Stimulated activated naive B cell treated with anti-CD40 and anti-IgM and Interleukin-4, amounts not matched to agents 10 μg/mL and 1 μg/mL and 100 μg/mL, for 72 hours (primary cell): ENCODE results near the gene GCLM.
"Not testable (repeated sequence)": the region's sequence is repeated elsewhere in the genome, so short reads cannot be mapped to it uniquely, and the experiment has no call there.

ENCODE experiments used
- ATAC-seq, 2 donors: fragments of 150-1000 bp; cut with Tn5 transposase; replicated peaks; 2 replicates each; pipeline ENCODE4 v1.10.0; 2021; ENCODE audit warnings: moderate library complexity in 1 of 2
- DNase-seq: peaks from one replicate; pipeline ENCODE4 v3.0.0; 2021
- H3K27ac Mint-ChIP-seq: one replicate; pipeline ENCODE4 v1.8.0; 2022; ENCODE audit warnings: mild to moderate bottlenecking, mixed read lengths
- H3K27me3 Mint-ChIP-seq, 2 donors: one replicate each; pipeline ENCODE4 v1.8.0; 2022; ENCODE audit warnings: mixed read lengths in 2 of 2
- H3K36me3 Mint-ChIP-seq, 2 donors: one replicate each; pipeline ENCODE4 v1.8.0; 2022; ENCODE audit warnings: mixed read lengths in 2 of 2, mild to moderate bottlenecking in 1 of 2
- H3K4me1 Mint-ChIP-seq, 2 donors: one replicate each; pipeline ENCODE4 v1.8.0; 2022; ENCODE audit warnings: mixed read lengths in 2 of 2, mild to moderate bottlenecking in 1 of 2
- H3K4me3 Mint-ChIP-seq, 2 donors: one replicate each; pipeline ENCODE4 v1.8.0; 2022; ENCODE audit warnings: mild to moderate bottlenecking in 2 of 2, mixed read lengths in 2 of 2, moderate library complexity in 1 of 2
- H3K9me3 Mint-ChIP-seq, 2 donors: one replicate each; pipeline ENCODE4 v1.8.0; 2022; ENCODE audit warnings: mixed read lengths in 2 of 2, mild to moderate bottlenecking in 1 of 2

Gene GCLM, protein sequence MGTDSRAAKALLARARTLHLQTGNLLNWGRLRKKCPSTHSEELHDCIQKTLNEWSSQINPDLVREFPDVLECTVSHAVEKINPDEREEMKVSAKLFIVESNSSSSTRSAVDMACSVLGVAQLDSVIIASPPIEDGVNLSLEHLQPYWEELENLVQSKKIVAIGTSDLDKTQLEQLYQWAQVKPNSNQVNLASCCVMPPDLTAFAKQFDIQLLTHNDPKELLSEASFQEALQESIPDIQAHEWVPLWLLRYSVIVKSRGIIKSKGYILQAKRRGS

DNA sequence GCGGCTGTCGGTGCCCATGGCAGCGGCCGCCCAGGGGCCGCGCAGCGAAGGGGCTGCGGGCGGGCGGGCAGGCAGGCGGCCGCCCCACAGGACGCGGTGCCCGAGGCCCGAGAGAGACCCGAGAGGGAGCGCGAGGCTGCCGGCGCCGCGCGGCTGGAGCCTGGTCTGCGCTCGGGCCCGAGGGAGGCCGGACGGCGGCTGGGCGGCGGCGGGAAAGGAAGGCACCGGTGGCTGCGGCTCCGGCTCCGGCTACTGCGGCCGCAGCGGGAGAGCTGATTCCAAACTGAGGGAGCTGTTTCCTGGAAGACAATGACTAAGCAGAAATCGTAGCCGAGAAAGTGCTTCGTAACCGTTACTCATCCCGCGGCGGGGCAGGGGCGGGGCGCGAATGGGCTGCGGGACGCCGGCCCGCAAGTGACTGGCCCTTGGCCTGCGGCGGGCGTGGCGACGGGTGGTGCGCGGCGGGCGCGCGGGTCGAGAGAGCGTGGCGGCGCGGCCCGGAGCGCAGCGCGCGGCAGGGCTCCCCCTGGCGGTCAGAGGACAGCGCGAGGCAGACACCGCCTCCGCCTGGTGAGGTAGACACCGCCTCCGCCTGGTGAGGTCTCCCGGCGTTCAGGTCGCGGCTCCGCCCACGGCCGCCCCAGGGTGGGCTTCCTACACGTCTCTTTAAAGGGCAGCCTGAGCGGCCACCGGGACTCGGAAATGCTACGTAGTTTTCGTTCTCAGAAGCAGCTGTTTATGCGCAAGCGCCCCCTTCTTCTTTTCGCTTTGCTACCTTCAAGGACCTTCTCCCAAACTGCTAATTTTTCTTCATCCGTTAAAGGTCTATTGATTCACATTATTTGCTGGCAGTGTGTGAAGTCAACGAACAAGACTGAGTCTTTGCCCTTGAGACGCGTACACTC, at the start of gene GCLM:
GCLM (minus strand) TSS at position 285 of the 905 bp plus-strand sequence; CDS start at position 18, 267 bp downstream.
- peak; percentile 88 for DNase-seq
- H3K27me3 Mint-ChIP-seq = peaks cover 0 to 11% of the 10 kb centered on the region in 2 donors
- H3K4me3 Mint-ChIP-seq = peak within 1 kb of the TSS; percentile 82 to 86
- peaks cover 17 to 20% of the 10 kb centered on the region in 2 donors for H3K4me1 Mint-ChIP-seq
- H3K36me3 Mint-ChIP-seq = no peaks in the 10 kb centered on the region
- H3K9me3 Mint-ChIP-seq = peaks cover 2 to 6% of the 10 kb centered on the region in 2 donors
- ATAC-seq = peak; percentile 91 to 94
- H3K27ac Mint-ChIP-seq = peak within 1 kb of the TSS; percentile 91

- Mint-ChIP-seq H3K27ac (no peak overlapping the region), H3K36me3 (peaks cover 2 to 19% of the 10 kb centered on the region in 2 donors), H3K4me3 (no peak overlapping the region), H3K27me3 (peaks cover 14 to 26% of the 10 kb centered on the region in 2 donors), H3K9me3 (peaks cover 20 to 28% of the 10 kb centered on the region in 2 donors), H3K4me1 (no peaks in the 10 kb centered on the region)
- no peak for ATAC-seq
- no peak for DNase-seq
These were observed 49.5 kb upstream of the GCLM start for GRCh38 chr1:93958726-93959100.

DNA sequence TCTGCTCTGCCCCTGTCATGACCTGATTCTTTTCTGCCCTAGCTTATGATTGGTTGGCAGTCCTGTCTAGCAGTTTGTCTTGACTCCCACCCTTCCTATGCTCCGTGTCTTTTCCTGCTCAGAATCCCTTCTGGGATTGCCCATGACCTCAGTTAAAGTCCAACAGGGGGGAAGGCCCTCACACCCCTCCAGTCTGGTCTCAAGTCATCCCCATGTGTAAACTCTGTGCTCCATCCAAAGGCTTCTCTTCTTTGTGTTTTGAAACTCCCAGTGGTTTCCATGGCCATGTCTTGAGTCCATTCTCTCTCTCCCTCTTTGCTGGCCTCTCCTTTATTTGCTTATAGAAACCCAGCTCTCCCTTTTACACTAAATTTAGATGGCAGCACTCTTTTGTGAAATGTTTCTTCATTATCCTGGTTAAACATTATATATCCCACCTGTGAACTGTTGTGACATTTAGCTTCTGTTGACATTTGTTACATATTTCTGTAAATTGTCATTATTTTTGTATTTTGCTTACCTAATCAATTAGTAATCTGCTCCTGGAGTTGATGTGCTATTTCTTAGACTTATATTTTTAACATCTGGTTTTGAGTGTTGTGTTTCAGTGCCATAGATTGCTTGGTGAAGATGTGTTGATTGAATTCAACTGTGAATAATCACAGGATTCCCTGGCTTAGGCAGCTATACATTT, 48.9 kb upstream of the GCLM start:
- Mint-ChIP-seq H3K36me3 (peaks cover 2 to 19% of the 10 kb centered on the region in 2 donors), H3K27me3 (peaks cover 14 to 24% of the 10 kb centered on the region in 2 donors), H3K4me1 (no peaks in the 10 kb centered on the region), H3K4me3 (no peak overlapping the region), H3K27ac (no peak overlapping the region), H3K9me3 (peaks cover 20 to 28% of the 10 kb centered on the region in 2 donors)
- ATAC-seq = no peak
- no peak for DNase-seq

DNA sequence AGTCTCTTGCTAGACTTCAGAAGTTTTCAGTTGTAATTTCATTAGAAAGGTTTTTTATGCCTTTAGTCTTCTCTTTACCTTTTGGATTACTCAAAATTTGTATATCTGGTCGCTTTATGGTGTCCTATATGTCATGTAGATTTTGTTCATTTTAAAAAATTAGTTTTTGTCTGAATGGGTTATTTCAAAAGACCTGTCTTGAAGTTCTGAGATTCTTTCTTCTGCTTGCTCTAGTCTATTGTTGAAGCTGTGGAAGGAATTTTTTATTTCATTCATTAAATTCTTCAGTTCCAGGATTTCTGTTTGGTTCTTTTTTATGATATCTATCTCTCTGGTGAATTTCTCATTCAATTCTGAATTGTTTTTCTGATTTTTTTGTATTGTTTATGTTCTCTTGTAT, 46.5 kb upstream of the GCLM start:
- no peaks in the 10 kb centered on the region for H3K4me1 Mint-ChIP-seq
- DNase-seq (no peak), ATAC-seq (no peak)
- H3K27ac Mint-ChIP-seq = no peak overlapping the region
- peaks cover 31 to 46% of the 10 kb centered on the region in 2 donors for H3K9me3 Mint-ChIP-seq
- peaks cover 3 to 23% of the 10 kb centered on the region in 2 donors for H3K36me3 Mint-ChIP-seq
- no peak overlapping the region for H3K4me3 Mint-ChIP-seq
- peaks cover 8 to 22% of the 10 kb centered on the region in 2 donors for H3K27me3 Mint-ChIP-seq

GRCh38 chr1:93947002-93947686, 37.9 kb upstream of the GCLM start:
- not testable (repeated sequence) for H3K4me1 Mint-ChIP-seq, H3K27ac Mint-ChIP-seq

GRCh38 chr1:93938461-93939145, 29.4 kb upstream of the GCLM start:
- Mint-ChIP-seq H3K36me3 (no peaks in the 10 kb centered on the region), H3K27ac (no peak overlapping the region), H3K4me3 (no peak overlapping the region), H3K4me1 (no peaks in the 10 kb centered on the region), H3K27me3 (peaks cover 0 to 5% of the 10 kb centered on the region in 2 donors), H3K9me3 (peaks cover 9% of the 10 kb centered on the region in 2 donors)
- DNase-seq (no peak), ATAC-seq (no peak)

More at GRCh38 chr1:93947002-93947686, 37.9 kb upstream of the GCLM start:
- DNase-seq, H3K36me3 Mint-ChIP-seq, ATAC-seq, H3K4me3 Mint-ChIP-seq: not testable (repeated sequence)
- H3K9me3 Mint-ChIP-seq = peaks cover 13 to 14% of the 10 kb centered on the region in 2 donors
- peaks cover 11 to 33% of the 10 kb centered on the region in 2 donors for H3K27me3 Mint-ChIP-seq

DNA sequence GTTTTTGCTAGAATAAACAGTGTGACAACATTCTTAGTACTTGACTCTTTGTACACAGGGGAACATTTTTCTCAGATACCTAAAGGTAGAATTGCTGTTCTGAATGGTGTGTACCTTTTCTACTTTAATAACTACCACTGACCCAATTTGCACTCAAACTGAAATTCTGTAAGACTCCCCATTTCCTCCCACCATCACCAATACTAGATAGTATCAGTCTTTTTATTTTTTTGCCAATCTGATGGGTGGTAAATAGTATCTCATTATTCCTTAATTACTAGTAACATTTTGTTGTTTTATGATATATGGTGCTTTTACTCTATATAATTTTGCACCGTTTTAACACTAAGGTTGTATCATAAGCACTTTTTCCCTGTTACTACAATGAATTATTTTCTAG, 28.8 kb upstream of the GCLM start:
- peaks cover 0 to 5% of the 10 kb centered on the region in 2 donors for H3K27me3 Mint-ChIP-seq
- H3K27ac Mint-ChIP-seq = no peak overlapping the region
- H3K4me3 Mint-ChIP-seq = no peak overlapping the region
- ATAC-seq (no peak), DNase-seq (no peak)
- H3K36me3 Mint-ChIP-seq = no peaks in the 10 kb centered on the region
- H3K4me1 Mint-ChIP-seq = no peaks in the 10 kb centered on the region
- H3K9me3 Mint-ChIP-seq = peaks cover 9% of the 10 kb centered on the region in 2 donors

DNA sequence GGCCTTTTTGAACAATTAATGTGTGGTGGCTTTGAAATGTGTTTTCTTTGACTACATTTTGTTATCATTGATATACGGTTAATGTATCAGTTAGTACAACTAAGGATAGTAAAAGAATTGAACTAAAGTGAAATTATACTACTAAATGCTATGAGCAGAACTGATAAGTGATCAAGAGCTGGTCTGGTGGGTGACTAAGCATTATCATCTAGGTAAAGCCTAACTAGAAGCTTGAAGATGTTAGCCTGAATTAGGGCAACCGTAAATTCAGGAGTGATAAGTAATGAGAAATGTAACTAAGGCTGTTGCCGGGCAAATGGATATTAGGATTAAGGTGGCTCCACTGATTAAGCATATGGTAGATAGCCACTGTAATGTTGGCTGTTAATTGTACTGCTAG, 16.0 kb upstream of the GCLM start:
- no peaks in the 10 kb centered on the region for H3K4me1 Mint-ChIP-seq
- peaks cover 16 to 29% of the 10 kb centered on the region in 2 donors for H3K27me3 Mint-ChIP-seq
- H3K4me3 Mint-ChIP-seq = no peak overlapping the region
- peaks cover 0 to 13% of the 10 kb centered on the region in 2 donors for H3K36me3 Mint-ChIP-seq
- no peak overlapping the region for H3K27ac Mint-ChIP-seq
- peaks cover 10 to 15% of the 10 kb centered on the region in 2 donors for H3K9me3 Mint-ChIP-seq
- DNase-seq = no peak
- ATAC-seq = no peak

DNA sequence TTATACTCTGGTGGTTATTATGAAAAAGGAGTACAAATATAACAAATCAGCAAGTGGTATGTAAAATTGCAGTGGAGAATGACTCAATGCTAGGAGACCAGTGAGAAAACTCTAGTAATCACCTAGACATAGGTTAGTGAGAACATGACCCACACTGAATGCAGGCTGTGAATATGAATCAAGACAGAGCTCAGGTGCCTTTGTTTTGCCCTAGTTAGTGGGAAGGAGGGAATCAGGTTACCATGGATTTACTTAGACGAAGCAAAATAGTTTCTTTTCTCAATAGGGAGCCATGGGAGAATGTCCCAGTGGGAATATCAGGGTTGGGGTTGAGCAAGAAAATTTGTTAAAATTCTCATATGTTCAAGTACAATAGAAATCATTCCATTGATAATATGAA, 10.6 kb upstream of the GCLM start:
- no peaks in the 10 kb centered on the region for H3K4me1 Mint-ChIP-seq
- ATAC-seq = no peak
- H3K27me3 Mint-ChIP-seq = peaks cover 4 to 9% of the 10 kb centered on the region in 2 donors
- H3K9me3 Mint-ChIP-seq = no peaks in the 10 kb centered on the region
- H3K4me3 Mint-ChIP-seq = no peak overlapping the region
- no peak overlapping the region for H3K27ac Mint-ChIP-seq
- DNase-seq = no peak
- no peaks in the 10 kb centered on the region for H3K36me3 Mint-ChIP-seq

GRCh38 chr1:93917302-93917701, 8.1 kb upstream of the GCLM start:
- no peak overlapping the region for H3K4me3 Mint-ChIP-seq
- no peak overlapping the region for H3K27ac Mint-ChIP-seq
- H3K4me1 Mint-ChIP-seq = no peaks in the 10 kb centered on the region
- H3K36me3 Mint-ChIP-seq = no peaks in the 10 kb centered on the region
- DNase-seq = no peak
- no peak for ATAC-seq
- peaks cover 0 to 19% of the 10 kb centered on the region in 2 donors for H3K27me3 Mint-ChIP-seq
- H3K9me3 Mint-ChIP-seq = no peaks in the 10 kb centered on the region

- H3K9me3 Mint-ChIP-seq, H3K4me3 Mint-ChIP-seq, H3K36me3 Mint-ChIP-seq, ATAC-seq, DNase-seq, H3K27ac Mint-ChIP-seq: not testable (repeated sequence)
- H3K27me3 Mint-ChIP-seq = peaks cover 0 to 19% of the 10 kb centered on the region in 2 donors
- H3K4me1 Mint-ChIP-seq = peaks cover 15 to 19% of the 10 kb centered on the region in 2 donors
These were observed 1.6 kb upstream of the GCLM start for GRCh38 chr1:93910880-93911279.

DNA sequence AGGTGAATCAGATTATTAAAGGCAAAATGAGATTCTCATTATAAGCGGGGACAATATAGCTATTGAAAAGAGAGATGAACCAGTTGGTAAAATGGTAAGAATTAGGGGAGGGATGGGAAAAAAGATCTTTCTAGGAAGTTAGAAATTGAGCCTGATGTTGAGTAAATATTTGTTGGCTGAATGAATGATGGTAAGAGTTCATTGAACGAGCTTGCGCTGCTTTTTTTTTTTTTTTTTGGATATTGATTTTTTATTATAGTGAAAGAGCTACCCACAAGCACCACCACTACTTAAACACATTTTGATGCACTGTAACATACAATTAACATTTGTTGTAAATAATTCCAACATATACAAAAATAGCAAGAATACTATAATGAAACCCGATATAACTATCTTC, 1.1 kb upstream of the GCLM start:
- peak overlapping the region; percentile 82 to 83 for H3K4me3 Mint-ChIP-seq
- DNase-seq (no peak), ATAC-seq (no peak)
- H3K27me3 Mint-ChIP-seq = peaks cover 0 to 17% of the 10 kb centered on the region in 2 donors
- peak overlapping the region; percentile 59 for H3K27ac Mint-ChIP-seq
- H3K9me3 Mint-ChIP-seq = peaks cover 2 to 6% of the 10 kb centered on the region in 2 donors
- H3K36me3 Mint-ChIP-seq = no peaks in the 10 kb centered on the region
- peaks cover 17 to 19% of the 10 kb centered on the region in 2 donors for H3K4me1 Mint-ChIP-seq
